HL-60/S4 treated with retinoic acid at 250 ng/mL for 4 days and 3 days (cell line): ENCODE results near the gene PDCD11.

Experiments used
- in situ Hi-C: fragments of 300-500 bp; cut with MboI; formaldehyde crosslinking; loops from 2 replicates; pipeline ENCODE4 v1.7.0; 2022; ENCODE audit warnings: low sequenced_read_pairs

Gene PDCD11

GRCh38 chr10:103473261-103473671 is 76.8 kb downstream of the PDCD11 start:
- in situ Hi-C loops = no loop called here

DNA sequence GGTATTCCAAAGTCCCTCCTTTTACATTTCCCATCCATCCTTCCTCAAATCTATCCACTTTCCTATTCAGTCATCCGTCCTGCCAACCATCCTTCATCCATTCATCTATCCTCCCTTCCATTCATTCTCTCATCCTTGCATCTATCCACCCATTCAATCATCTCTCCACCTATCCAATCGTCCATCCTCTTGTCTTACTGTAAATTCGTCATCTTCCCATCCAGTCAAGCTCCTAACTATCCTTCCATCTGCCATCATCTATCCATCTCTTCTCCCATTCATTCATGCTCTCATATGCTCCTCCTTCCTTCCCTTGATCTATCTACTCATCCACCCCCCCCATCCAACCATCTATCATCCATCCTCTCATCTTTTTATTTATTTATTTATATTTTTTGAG is 77.7 kb downstream of the PDCD11 start:
- in situ Hi-C loops = no loop called here

GRCh38 chr10:103475437-103475836 is 79.0 kb downstream of the PDCD11 start:
- in situ Hi-C loops = loop anchor here (5.0 to 25.0 kb wide), 2 partner anchors 63 to 563 kb away; partner anchors contain the start of gene CNNM2

GRCh38 chr10:103476046-103476768 is 79.8 kb downstream of the PDCD11 start:
- in situ Hi-C loops = loop anchor here (5.0 to 25.0 kb wide), 2 partner anchors 64 to 564 kb away; partner anchors contain the start of gene CNNM2

GRCh38 chr10:103478671-103479070 is 82.2 kb downstream of the PDCD11 start:
- in situ Hi-C loops = loop anchor here (5.0 to 25.0 kb wide), 2 partner anchors 66 to 566 kb away; partner anchors contain the start of gene CNNM2

DNA sequence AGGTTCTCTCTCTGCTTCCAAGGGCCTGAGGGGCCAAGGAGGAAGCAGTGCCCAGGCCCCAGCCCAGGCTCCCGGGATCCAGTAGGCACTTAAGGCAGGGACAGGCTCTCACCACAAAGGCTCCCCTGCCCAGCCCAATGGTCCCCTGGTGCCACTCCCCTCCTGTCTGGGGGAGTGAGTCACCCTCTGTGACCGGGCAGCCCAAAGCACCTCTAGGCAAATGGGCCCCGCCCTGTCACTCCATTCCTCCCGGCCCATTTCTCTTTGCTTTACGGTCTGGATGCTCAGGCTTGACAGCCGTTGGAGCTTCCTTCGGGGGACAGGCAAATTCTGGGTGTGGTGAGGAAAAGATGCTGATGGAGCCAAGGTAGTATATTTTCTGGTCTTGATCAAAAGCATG is 82.7 kb downstream of the PDCD11 start, which contains the start of gene CALHM3:
CALHM3 (minus strand) TSS at position 106 of the 400 bp plus-strand sequence. CDS start 208 bp downstream, outside the sequence.
- in situ Hi-C loops = loop anchor here (5.0 to 25.0 kb wide), 2 partner anchors 67 to 567 kb away; partner anchors contain the start of gene CNNM2

GRCh38 chr10:103480521-103480920 is 84.1 kb downstream of the PDCD11 start:
- in situ Hi-C loops = loop anchor here (25.0 kb wide), 1 partner anchor 568 kb away; the partner anchor contains the start of gene CNNM2

- in situ Hi-C loops = loop anchor here (25.0 kb wide), 1 partner anchor 570 kb away; the partner anchor contains the start of gene CNNM2
Observed at GRCh38 chr10:103481974-103482531, 85.6 kb downstream of the PDCD11 start.

- in situ Hi-C loops = loop anchor here (25.0 kb wide), 1 partner anchor 575 kb away; the partner anchor contains the start of gene CNNM2
Observed at GRCh38 chr10:103486635-103487409, 90.4 kb downstream of the PDCD11 start.

DNA sequence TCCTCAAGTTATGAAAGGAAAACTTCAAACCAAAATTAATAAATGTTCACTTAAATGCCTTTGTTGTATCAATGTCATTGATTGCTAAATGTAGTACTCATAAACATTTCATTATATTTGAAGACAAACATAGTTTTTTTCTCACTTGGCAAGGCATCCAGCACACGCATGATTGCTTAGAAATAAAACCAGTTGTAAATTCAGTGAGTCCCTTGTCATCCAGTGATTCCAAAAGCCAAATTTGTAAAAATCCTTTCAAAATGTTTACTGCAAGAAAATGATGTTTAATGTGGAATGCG is 90.9 kb downstream of the PDCD11 start:
- in situ Hi-C loops = loop anchor here (25.0 kb wide), 1 partner anchor 575 kb away; the partner anchor contains the start of gene CNNM2

DNA sequence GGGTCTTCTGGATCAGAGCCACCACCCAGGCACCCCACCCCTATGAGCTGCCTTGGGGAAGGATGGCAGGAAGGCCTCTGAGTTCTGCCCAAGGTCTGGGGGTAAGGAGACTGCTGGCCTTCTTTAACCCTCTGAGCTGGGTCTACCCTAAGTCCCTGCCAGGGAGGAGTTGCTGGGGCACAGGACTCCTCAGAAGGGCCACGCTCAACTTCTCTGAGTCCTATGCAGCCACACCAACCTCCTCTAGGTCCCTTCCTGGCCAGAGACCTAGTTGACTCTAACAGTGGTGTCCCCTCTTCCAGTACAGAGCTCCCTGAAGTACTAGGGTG is 94.5 kb downstream of the PDCD11 start:
- in situ Hi-C loops = loop anchor here (25.0 kb wide), 1 partner anchor 579 kb away; the partner anchor contains the start of gene CNNM2

DNA sequence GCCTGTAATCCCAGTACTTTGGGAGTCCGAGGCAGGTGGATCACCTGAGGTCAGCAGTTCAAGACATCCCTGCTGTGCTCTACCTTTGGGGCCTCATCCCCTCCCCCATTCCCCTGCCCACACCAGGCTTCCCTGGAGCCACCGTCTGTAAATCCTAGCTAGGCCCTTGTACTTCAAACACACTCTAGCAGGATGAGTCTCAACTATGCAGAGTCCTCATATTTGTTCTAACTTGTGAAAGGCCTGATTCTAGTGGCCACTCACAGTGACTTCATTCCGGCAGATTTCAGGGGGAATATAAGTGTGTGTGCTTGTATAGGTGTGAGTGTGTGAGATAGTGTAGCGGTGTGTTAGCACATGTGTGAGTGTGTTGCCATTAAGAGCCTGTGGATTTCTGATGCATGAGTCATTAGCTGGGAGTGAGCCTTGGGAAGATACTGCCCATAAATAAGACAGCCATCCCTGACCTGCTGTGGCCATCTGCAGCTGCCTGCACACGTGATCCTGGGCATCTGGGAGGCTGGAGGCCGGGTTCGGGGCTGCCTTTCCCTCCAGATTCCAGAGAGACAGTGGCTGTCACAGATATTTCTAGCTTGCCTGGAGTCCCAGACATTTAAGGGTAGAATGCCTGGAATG is 95.4 kb downstream of the PDCD11 start:
- in situ Hi-C loops = loop anchor here (25.0 kb wide), 1 partner anchor 580 kb away; the partner anchor contains the start of gene CNNM2

GRCh38 chr10:103492655-103493261 is 96.3 kb downstream of the PDCD11 start:
- in situ Hi-C loops = loop anchor here (25.0 kb wide), 1 partner anchor 580 kb away; the partner anchor contains the start of gene CNNM2

DNA sequence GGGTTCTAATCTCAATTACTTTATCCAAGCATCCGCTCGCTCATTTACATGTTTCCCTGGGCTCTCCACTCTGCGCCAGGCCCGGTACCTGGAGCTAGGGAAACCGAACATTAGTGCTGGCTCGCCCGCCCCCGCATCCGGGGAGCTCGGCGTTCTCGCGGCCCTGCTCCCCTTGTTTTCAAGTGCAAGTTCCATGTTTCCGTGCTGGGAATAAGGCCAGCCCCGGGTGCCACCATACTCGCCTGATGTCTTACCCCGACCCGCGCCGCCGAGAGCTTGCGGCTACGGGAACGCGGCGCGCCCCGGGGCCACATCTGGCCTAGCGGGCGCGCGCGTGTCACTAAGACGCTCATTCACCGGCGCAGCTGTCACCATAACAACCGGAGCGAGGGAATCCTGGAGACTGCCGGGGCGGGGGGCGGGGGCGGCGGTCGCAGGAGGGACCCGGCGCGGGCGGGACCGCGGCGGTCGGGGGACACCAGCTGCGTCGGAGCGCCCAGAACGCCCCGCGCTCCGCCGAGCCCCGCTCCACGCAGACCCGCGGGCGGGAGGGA is 97.0 kb downstream of the PDCD11 start, which contains the start of gene NEURL1:
NEURL1 (plus strand) TSS at position 344 of the 554 bp plus-strand sequence. CDS start 683 bp downstream, outside the sequence.
- in situ Hi-C loops = loop anchor here (25.0 kb wide), 1 partner anchor 581 kb away; the partner anchor contains the start of gene CNNM2

DNA sequence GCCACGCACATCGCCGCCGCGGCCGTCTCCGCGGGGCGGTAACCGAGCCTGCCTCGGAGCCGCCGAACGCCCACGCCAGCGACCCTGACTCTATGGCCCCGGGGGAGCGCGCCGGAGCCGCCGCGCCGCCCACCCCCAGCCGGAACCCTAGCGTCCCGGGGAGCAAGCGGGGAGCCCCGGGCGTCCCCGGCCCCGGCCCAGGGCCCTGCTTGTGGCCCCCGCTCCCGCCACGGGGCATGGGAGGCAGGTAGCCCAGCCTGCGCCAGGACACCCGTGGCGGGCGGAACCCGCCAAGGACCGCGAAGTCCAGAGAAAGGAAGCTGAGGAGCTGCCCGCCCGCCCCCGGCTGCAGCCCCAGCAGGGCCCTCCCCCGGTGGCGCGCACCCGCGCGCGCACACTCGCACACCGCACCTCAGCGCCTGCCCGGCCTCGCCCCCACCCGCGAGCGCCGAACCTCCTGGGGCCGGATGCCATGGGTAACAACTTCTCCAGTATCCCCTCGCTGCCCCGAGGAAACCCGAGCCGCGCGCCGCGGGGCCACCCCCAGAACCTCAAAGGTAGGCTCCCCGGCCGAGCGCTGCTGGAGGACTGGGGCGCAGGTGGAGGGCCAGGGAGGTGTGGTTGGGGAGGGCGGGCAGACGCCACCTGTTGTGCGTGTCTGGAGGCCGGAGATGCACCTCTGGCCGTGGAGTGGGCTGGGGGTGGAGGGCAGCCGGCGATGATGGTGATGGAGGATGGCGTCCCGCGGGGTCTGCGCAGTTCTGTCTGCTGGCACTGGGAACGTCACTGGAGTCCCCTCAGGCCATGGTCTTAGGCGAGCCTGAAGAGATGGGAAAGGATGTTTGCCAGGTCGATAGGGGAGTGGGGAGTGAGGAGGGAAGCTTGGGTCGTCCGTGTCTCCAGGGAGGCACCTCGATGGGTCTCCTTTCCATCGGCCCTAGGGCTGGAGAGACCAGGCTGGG is 97.8 kb downstream of the PDCD11 start:
- in situ Hi-C loops = loop anchor here (25.0 kb wide), 1 partner anchor 582 kb away; the partner anchor contains the start of gene CNNM2

GRCh38 chr10:103495321-103495720 is 98.9 kb downstream of the PDCD11 start:
- in situ Hi-C loops = loop anchor here (25.0 kb wide), 1 partner anchor 583 kb away; the partner anchor contains the start of gene CNNM2
